OCI-LY3 (cell line): ENCODE measurements around the gene BCAR3.

ENCODE experiments used
- H2AFZ ChIP-seq: fragments of 200-600, 300-600 bp; shearing (Covaris generic); 2 replicates; pipeline ENCODE4 v1.6.0; 2014; ENCODE audit warnings: antibody characterized with exemption, low read depth, low read length
- H3K27ac ChIP-seq: fragments of 200-600, 300-600 bp; sonication (generic); 2 replicates; pipeline ENCODE4 v1.5.1; 2014; ENCODE audit warnings: mild to moderate bottlenecking, low read length, moderate library complexity, mixed read lengths
- H3K27me3 ChIP-seq: fragments of 200-600, 300-600 bp; sonication (generic); 2 replicates; pipeline ENCODE4 v1.6.1; 2014; ENCODE audit warnings: low read depth, low read length, mixed read lengths
- H3K36me3 ChIP-seq: fragments of 200-600, 300-600 bp; sonication (generic); replicated peaks from 2 replicates; pipeline ENCODE3; 2014; ENCODE audit warnings: low read depth, low read length, mixed read lengths
- H3K4me1 ChIP-seq: fragments of 300-600, 200-600 bp; sonication (generic); 2 replicates; pipeline ENCODE4 v1.6.1; 2014; ENCODE audit warnings: low read length, mixed read lengths
- H3K4me2 ChIP-seq: fragments of 200-600, 300-600 bp; sonication (generic); 2 replicates; pipeline ENCODE4 v1.6.1; 2014; ENCODE audit warnings: low read length, mixed read lengths
- H3K4me3 ChIP-seq: fragments of 300-600, 200-600 bp; sonication (generic); 2 replicates; pipeline ENCODE4 v1.5.1; 2014; ENCODE audit warnings: antibody characterized with exemption, mild to moderate bottlenecking, low read length, moderate library complexity
- H3K79me2 ChIP-seq: fragments of 300-600, 200-600 bp; shearing (Covaris generic); 2 replicates; pipeline ENCODE4 v1.6.1; 2014; ENCODE audit warnings: mild to moderate bottlenecking, low read length, mixed read lengths
- H3K9ac ChIP-seq: fragments of 300-600, 200-600 bp; shearing (Covaris generic); 2 replicates; pipeline ENCODE4 v1.6.0; 2014; ENCODE audit warnings: mild to moderate bottlenecking, low read length, moderate library complexity
- H3K9me3 ChIP-seq: fragments of 200-600, 300-600 bp; shearing (Covaris generic); 2 replicates; pipeline ENCODE4 v1.6.1; 2014; ENCODE audit warnings: low read length, mixed read lengths; ENCODE audit not compliant: insufficient read depth
- H4K20me1 ChIP-seq: fragments of 200-600, 300-600 bp; sonication (generic); 2 replicates; pipeline ENCODE4 v1.6.1; 2016; ENCODE audit warnings: low read length, mixed read lengths; ENCODE audit not compliant: insufficient read depth
- CTCF ChIP-seq: fragments of 200-600, 300-600 bp; sonication (generic); IDR thresholded peaks from 2 replicates; pipeline ENCODE4 v1.5.1; 2014; ENCODE audit warnings: antibody characterized with exemption, low read length, low read depth
- EZH2phosphoT487 ChIP-seq: fragments of 200-600 bp; shearing (Covaris generic); IDR thresholded peaks from 2 replicates; pipeline ENCODE4 v1.6.1; 2018; ENCODE audit warnings: antibody characterized with exemption, mixed run types, low read depth

Gene BCAR3

GRCh38 chr1:93566227-93566626, 115.4 kb downstream of the BCAR3 start:
- no peaks in the 10 kb centered on the region for H3K27me3 ChIP-seq
- no peak overlapping the region for H3K27ac ChIP-seq
- H4K20me1 ChIP-seq: no peaks in the 10 kb centered on the region
- H3K9ac ChIP-seq: no peak overlapping the region
- no peaks in the 10 kb centered on the region for H3K79me2 ChIP-seq
- H3K4me1 ChIP-seq: no peaks in the 10 kb centered on the region
- H3K9me3 ChIP-seq: no peaks in the 10 kb centered on the region
- peaks cover 35% of the 10 kb centered on the region for H3K36me3 ChIP-seq
- H2AFZ ChIP-seq: no peak overlapping the region
- no peak overlapping the region for H3K4me3 ChIP-seq
- TF ChIP-seq EZH2phosphoT487 (no peak), CTCF (no peak)
- H3K4me2 ChIP-seq: no peak overlapping the region

DNA sequence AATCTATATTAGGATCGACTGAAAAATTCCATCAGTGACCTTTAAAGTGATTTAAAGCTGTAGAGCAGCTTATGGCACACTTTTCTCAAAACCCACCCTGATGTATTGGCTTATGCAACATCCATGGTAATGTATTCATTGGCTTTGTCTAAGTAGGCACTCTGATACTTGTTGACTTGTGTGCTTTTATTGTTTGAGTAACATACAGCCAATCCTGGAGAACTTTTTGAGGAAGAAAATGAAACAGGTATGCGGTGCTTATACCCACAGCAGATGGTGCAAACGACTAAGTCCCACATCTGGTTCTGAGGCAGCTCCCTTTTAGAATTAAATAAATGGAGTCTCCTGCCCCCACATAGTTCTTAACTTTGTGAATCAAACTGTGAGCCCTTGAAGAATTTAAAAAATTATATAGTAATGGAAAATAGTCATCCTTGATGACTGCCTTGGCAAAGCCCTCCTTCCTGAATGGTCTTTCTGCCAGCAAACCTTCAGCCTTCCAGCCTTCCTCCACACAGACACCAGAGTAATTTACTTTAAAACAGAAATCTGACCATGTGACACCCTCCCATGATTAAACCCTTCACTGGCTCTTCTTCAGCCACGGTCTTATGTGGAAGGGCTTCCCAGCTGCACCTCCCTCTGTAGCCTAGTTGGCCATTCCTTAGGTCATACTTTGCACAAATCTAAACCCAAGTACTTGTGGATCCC, 116.0 kb downstream of the BCAR3 start:
- H3K4me1 ChIP-seq: no peaks in the 10 kb centered on the region
- H4K20me1 ChIP-seq: no peaks in the 10 kb centered on the region
- no peaks in the 10 kb centered on the region for H3K27me3 ChIP-seq
- no peak overlapping the region for H2AFZ ChIP-seq
- H3K4me2 ChIP-seq: no peak overlapping the region
- no peak for TF ChIP-seq EZH2phosphoT487
- no peak overlapping the region for H3K27ac ChIP-seq
- no peak overlapping the region for H3K4me3 ChIP-seq
- no peak overlapping the region for H3K9ac ChIP-seq
- H3K9me3 ChIP-seq: no peaks in the 10 kb centered on the region
- H3K79me2 ChIP-seq: no peaks in the 10 kb centered on the region
- peaks cover 40% of the 10 kb centered on the region for H3K36me3 ChIP-seq

DNA sequence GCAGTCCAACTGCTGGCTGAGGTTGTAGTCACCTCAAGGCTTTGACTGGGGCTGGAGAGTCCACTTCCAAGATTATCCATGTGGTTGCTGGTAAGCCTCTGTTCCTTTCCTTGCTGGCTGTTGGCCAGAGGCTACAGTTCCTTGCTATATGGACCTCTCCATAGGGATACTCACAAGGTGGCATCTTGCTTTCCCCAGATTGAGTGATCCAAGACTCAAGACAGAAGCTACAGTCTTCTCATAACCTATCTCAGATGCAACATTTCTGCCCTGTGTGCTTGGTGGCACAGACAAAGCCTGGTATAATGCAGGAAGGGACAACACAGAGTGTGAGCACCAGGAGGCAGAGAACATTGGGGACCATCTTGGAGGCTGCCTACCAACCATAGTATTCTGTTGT, 121.9 kb downstream of the BCAR3 start:
- H3K79me2 ChIP-seq: no peaks in the 10 kb centered on the region

DNA sequence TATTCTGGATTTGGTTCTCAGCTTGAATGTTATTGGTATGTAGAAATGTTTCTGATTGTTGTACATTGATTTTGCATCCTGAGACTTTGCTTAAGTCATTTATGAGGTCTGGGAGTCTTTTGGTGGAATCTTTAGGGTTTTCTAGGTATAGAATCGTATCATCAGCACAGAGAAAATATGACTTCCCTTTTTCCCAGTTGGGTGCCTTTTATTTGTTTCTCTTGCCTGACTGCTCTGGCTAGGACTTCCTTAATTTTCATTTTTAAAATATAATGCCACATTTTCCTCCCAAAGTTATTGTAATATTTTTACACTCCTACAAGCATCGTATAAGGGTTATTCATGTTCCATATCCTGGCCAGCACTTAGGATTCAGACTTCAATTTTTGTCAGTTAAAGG, 122.6 kb downstream of the BCAR3 start:
- H3K36me3 ChIP-seq: peaks cover 22% of the 10 kb centered on the region

More for the DNA sequence above, 121.9 kb downstream of the BCAR3 start:
- peaks cover 9% of the 10 kb centered on the region; the same call in 1 of the 2 replicates for H3K4me1 ChIP-seq
- H3K4me3 ChIP-seq: no peak overlapping the region
- H2AFZ ChIP-seq: no peak overlapping the region
- H3K9ac ChIP-seq: no peak overlapping the region
- no peak overlapping the region for H3K4me2 ChIP-seq
- H3K27me3 ChIP-seq: no peaks in the 10 kb centered on the region
- H3K9me3 ChIP-seq: no peaks in the 10 kb centered on the region
- H3K27ac ChIP-seq: no peak overlapping the region
- no peak for TF ChIP-seq EZH2phosphoT487
- no peak for TF ChIP-seq CTCF
- H4K20me1 ChIP-seq: no peaks in the 10 kb centered on the region
- peaks cover 24% of the 10 kb centered on the region for H3K36me3 ChIP-seq

More for the DNA sequence above, 122.6 kb downstream of the BCAR3 start:
- Histone ChIP-seq H2AFZ (no peak overlapping the region), H3K9ac (no peak overlapping the region), H3K27me3 (no peaks in the 10 kb centered on the region), H4K20me1 (no peaks in the 10 kb centered on the region), H3K9me3 (no peaks in the 10 kb centered on the region), H3K4me3 (no peak overlapping the region), H3K4me1 (peaks cover 9% of the 10 kb centered on the region; the same call in 1 of the 2 replicates), H3K4me2 (no peak overlapping the region), H3K79me2 (no peaks in the 10 kb centered on the region), H3K27ac (no peak overlapping the region)
- TF ChIP-seq CTCF (no peak), EZH2phosphoT487 (no peak)
